CD4-positive, alpha-beta T cell treated with Interleukin-17A for 1 hour (primary cell): ENCODE measurements around the gene ATAD2B.

Experiments
- DNase-seq: peaks from one replicate; pipeline ENCODE4 v3.0.0-alpha.2; 2020

ATAD2B gene

GRCh38 chr2:23905155-23905554, 21.8 kb downstream of the ATAD2B start:
- DNase-seq: no peak

GRCh38 chr2:23904692-23905091, 22.2 kb downstream of the ATAD2B start:
- no peak for DNase-seq

GRCh38 chr2:23904215-23904614, 22.7 kb downstream of the ATAD2B start:
- no peak for DNase-seq

- no peak for DNase-seq
These were observed 23.9 kb downstream of the ATAD2B start for GRCh38 chr2:23903034-23903433.

- no peak for DNase-seq
These were observed 24.7 kb downstream of the ATAD2B start for GRCh38 chr2:23901966-23902846.

- DNase-seq: no peak
These were observed 26.2 kb downstream of the ATAD2B start for GRCh38 chr2:23900541-23901322.

- no peak for DNase-seq
These were observed 26.8 kb downstream of the ATAD2B start for GRCh38 chr2:23900133-23900532.

- DNase-seq: no peak
These were observed 55.7 kb downstream of the ATAD2B start for GRCh38 chr2:23871206-23871605.

- DNase-seq: no peak
These were observed 59.5 kb downstream of the ATAD2B start for GRCh38 chr2:23867449-23867848.

- no peak for DNase-seq
These were observed 64.1 kb downstream of the ATAD2B start for GRCh38 chr2:23862716-23863426.

GRCh38 chr2:23861952-23862351, 65.0 kb downstream of the ATAD2B start:
- DNase-seq: no peak

GRCh38 chr2:23859983-23860382, 66.9 kb downstream of the ATAD2B start:
- no peak for DNase-seq

- DNase-seq: no peak
These were observed 67.7 kb downstream of the ATAD2B start for GRCh38 chr2:23859234-23859633.

GRCh38 chr2:23850564-23851256, 76.2 kb downstream of the ATAD2B start:
- DNase-seq: no peak

- DNase-seq: no peak
These were observed 82.0 kb downstream of the ATAD2B start for GRCh38 chr2:23844905-23845304.

GRCh38 chr2:23843051-23843976, 83.6 kb downstream of the ATAD2B start:
- DNase-seq: no peak

- no peak for DNase-seq
These were observed 86.9 kb downstream of the ATAD2B start for GRCh38 chr2:23839919-23840578.

GRCh38 chr2:23838996-23839395, 87.9 kb downstream of the ATAD2B start:
- DNase-seq: no peak

- DNase-seq: no peak
These were observed 88.3 kb downstream of the ATAD2B start for GRCh38 chr2:23838581-23838980.

- no peak for DNase-seq
These were observed 89.1 kb downstream of the ATAD2B start for GRCh38 chr2:23837871-23838270.

GRCh38 chr2:23836971-23837565, 89.9 kb downstream of the ATAD2B start:
- DNase-seq: no peak
